ENCODE data around the gene PCDHGB1.
"Not testable (repeated sequence)": the region's sequence is repeated elsewhere in the genome, so short reads cannot be mapped to it uniquely, and the experiment has no call there.

The PCDHGB1 gene

GRCh38 chr5:141384471-141385267, 34.8 kb downstream of the PCDHGB1 start:
- DNase-seq = no peak

- DNase-seq = not testable (repeated sequence)
These were observed 37.8 kb downstream of the PCDHGB1 start, which contains the start of gene PCDHGB4 for GRCh38 chr5:141387557-141388311. Gene PCDHGB4 (plus strand): TSS chr5:141387698. CDS start chr5:141387885, 187 bp downstream.

- no peak for DNase-seq
These were observed 38.8 kb downstream of the PCDHGB1 start for GRCh38 chr5:141388661-141389060.

- no peak for DNase-seq
These were observed 39.5 kb downstream of the PCDHGB1 start for GRCh38 chr5:141389153-141390042.

GRCh38 chr5:141392429-141393198, 42.7 kb downstream of the PCDHGB1 start, which contains the start of gene PCDHGA8:
Gene PCDHGA8 (plus strand): TSS chr5:141392633. CDS start chr5:141392814, 181 bp downstream.
- DNase-seq = no peak

- DNase-seq = no peak
These were observed 43.4 kb downstream of the PCDHGB1 start for GRCh38 chr5:141393267-141393666.

- DNase-seq = not testable (repeated sequence)
These were observed 44.7 kb downstream of the PCDHGB1 start for GRCh38 chr5:141394401-141395187.

- DNase-seq = peak in 1 of 14 donors; percentile 17
These were observed 48.1 kb downstream of the PCDHGB1 start, which contains the start of gene PCDHGB5 for GRCh38 chr5:141397756-141398551. Gene PCDHGB5 (plus strand): TSS chr5:141397947. CDS start chr5:141398128, 181 bp downstream.

- no peak for DNase-seq
These were observed 48.7 kb downstream of the PCDHGB1 start for GRCh38 chr5:141398608-141399007.

GRCh38 chr5:141399555-141400258, 49.8 kb downstream of the PCDHGB1 start:
- no peak for DNase-seq

All from C1 segment of cervical spinal cord (tissue), 14 donors.